ENCODE data around the gene IZUMO4. TPM values are rescaled to one million over a fixed set of nuclear protein-coding genes. Genes with fewer than 3 reads are reported as not detected.

IZUMO4 gene
- total and polyA plus RNA-seq, 10 of the 15 experiments (the other 5 are each of a cell fraction or from before 2014, with no cell fraction given) = 0.53 to 27.1 (median 7.5) TPM

GRCh38 chr19:2136796-2137195 is 40.1 kb downstream of the IZUMO4 start:
- no TSS peak for BruUV-seq (replicated peaks)
- H3K4me3 ChIP-seq = no peak overlapping the region
- peaks cover 19% of the 10 kb centered on the region for H3K79me2 ChIP-seq (ENCODE audit: control insufficient read depth, insufficient read depth, low read length)
- SMC1A ChIA-PET (ENCODE audit: uncharacterized antibody, unreplicated experiment) = no interaction called here
- H3K4me2 ChIP-seq (ENCODE audit: control insufficient read depth, insufficient read depth) = no peak overlapping the region
- in situ Hi-C loops (cut with MboI) = no loop called here
- FAIRE-seq = no peak
- POLR2A ChIA-PET = interaction anchor here (0.7 kb wide), 1 partner anchor 264 kb away, joined by 5 read pairs; no protein-coding TSS in a partner anchor
- H4K20me1 ChIP-seq (ENCODE audit: control insufficient read depth, insufficient read depth) = no peaks in the 10 kb centered on the region
- no peaks in the 10 kb centered on the region for H3K4me1 ChIP-seq (ENCODE audit: control insufficient read depth, insufficient read depth, low read length)
- intact Hi-C loops (cut with micrococcal nuclease; ENCODE audit: unreplicated experiment) = no loop called here
- H3K36me3 ChIP-seq (ENCODE audit: control insufficient read depth in 2 of 2, insufficient read depth in 2 of 2, low read length in 1 of 2) = peaks cover 32 to 35% of the 10 kb centered on the region in 2 experiments
- no peaks in the 10 kb centered on the region for H3K27me3 ChIP-seq (replicated peaks in 1 of 2; ENCODE audit: control insufficient read depth in 2 of 2, insufficient read depth in 2 of 2, low read length in 1 of 2)
- DNase-seq (ENCODE audit: low read depth, low spot score) = no peak
- 99% methylated on average over 22 of the region's 23 CpGs for WGBS (ENCODE audit: insufficient coverage, insufficient replicate concordance, low lambda C conversion rate, missing lambda C conversion rate)
- RAD21 ChIA-PET (ENCODE audit: unreplicated experiment) = no interaction called here
- no peak overlapping the region for H3K9ac ChIP-seq (ENCODE audit: control insufficient read depth, insufficient read depth, low read length)
- H3K27ac ChIP-seq (ENCODE audit: control insufficient read depth, insufficient read depth) = no peak overlapping the region
- TF ChIP-seq, protein P1, sequence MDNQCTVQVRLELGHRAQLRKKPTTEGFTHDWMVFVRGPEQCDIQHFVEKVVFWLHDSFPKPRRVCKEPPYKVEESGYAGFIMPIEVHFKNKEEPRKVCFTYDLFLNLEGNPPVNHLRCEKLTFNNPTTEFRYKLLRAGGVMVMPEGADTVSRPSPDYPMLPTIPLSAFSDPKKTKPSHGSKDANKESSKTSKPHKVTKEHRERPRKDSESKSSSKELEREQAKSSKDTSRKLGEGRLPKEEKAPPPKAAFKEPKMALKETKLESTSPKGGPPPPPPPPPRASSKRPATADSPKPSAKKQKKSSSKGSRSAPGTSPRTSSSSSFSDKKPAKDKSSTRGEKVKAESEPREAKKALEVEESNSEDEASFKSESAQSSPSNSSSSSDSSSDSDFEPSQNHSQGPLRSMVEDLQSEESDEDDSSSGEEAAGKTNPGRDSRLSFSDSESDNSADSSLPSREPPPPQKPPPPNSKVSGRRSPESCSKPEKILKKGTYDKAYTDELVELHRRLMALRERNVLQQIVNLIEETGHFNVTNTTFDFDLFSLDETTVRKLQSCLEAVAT (IDR thresholded peaks at IDR 0.05) = no peak
- no peak for TF ChIP-seq CREB1 (IDR thresholded peaks at IDR 0.05; ENCODE audit: low read depth)
- no peak for TF ChIP-seq TARDBP (IDR thresholded peaks at IDR 0.05; ENCODE audit: borderline replicate concordance)
- TF ChIP-seq NR2C1 (IDR thresholded peaks at IDR 0.05) = no peak
- TF ChIP-seq NKRF (conservative IDR thresholded peaks at IDR 0.05) = no peak
- TF ChIP-seq NR2C2 (IDR thresholded peaks at IDR 0.05; ENCODE audit: borderline replicate concordance, control insufficient read depth, insufficient read length, low read depth) = no peak
- TF ChIP-seq WRNIP1 (IDR thresholded peaks at IDR 0.05; ENCODE audit: borderline replicate concordance, low read depth, low read length) = no peak
- no peak for TF ChIP-seq STAT1 (conservative IDR thresholded peaks at IDR 0.05)
- TF ChIP-seq FOS (IDR thresholded peaks at IDR 0.05; ENCODE audit: borderline replicate concordance, extremely low read depth, insufficient read length) = no peak
- TF ChIP-seq CHD2 (IDR thresholded peaks at IDR 0.05; ENCODE audit: borderline replicate concordance, low read depth, low read length) = no peak
- TF ChIP-seq ATF7 (IDR thresholded peaks at IDR 0.05; ENCODE audit: low read depth) = no peak
- TF ChIP-seq BRCA1 (IDR thresholded peaks at IDR 0.05; ENCODE audit: low read depth, low read length) = no peak
- TF ChIP-seq EZH2 (IDR thresholded peaks at IDR 0.05; ENCODE audit: borderline replicate concordance, control insufficient read depth, low read depth, low read length) = no peak
- TF ChIP-seq MYB (IDR thresholded peaks at IDR 0.05; ENCODE audit: borderline replicate concordance, low read depth, low read length) = no peak
- CTCF ChIA-PET = interaction anchor here (0.6 kb wide), 1 partner anchor 369 kb away, joined by 3 read pairs; no protein-coding TSS in a partner anchor
- H3K9me3 ChIP-seq (replicated peaks; ENCODE audit: control insufficient read depth, insufficient read depth, low read length) = no peaks in the 10 kb centered on the region
- no peak for ATAC-seq
- H2AFZ ChIP-seq (ENCODE audit: control insufficient read depth, low read depth, low read length) = no peak overlapping the region

All from GM12878 (cell line).